Activated naive CD4-positive, alpha-beta T cell treated with anti-CD3 and anti-CD28 coated beads, Interleukin-2, amount 50 U/mL, for 72 hours (primary cell): ENCODE measurements around the gene GABRG3. TPM values are rescaled to one million over a fixed set of nuclear protein-coding genes. Genes with fewer than 3 reads are reported as not detected.

Source experiments
- ATAC-seq, 2 donors: fragments of 150-1000 bp; cut with Tn5 transposase; 2 replicates each; pipeline ENCODE4 v1.10.0; 2021; ENCODE audit warnings: mild to moderate bottlenecking in 2 of 2, moderate library complexity in 2 of 2
- DNase-seq, 2 donors: peaks; one replicate each; pipeline ENCODE4 v3.0.0; 2021 to 2022; ENCODE audit warnings: low spot score in 2 of 2
- H3K27ac Mint-ChIP-seq, 2 donors: one replicate each; pipeline ENCODE4 v1.8.0; 2022; ENCODE audit warnings: mild to moderate bottlenecking in 2 of 2, mixed read lengths in 2 of 2
- H3K36me3 Mint-ChIP-seq, 2 donors: one replicate each; pipeline ENCODE4 v1.8.0; 2022; ENCODE audit warnings: mixed read lengths in 2 of 2
- H3K9me3 Mint-ChIP-seq, 2 donors: one replicate each; pipeline ENCODE4 v1.8.0; 2022; ENCODE audit warnings: mixed read lengths in 2 of 2
- total RNA-seq, 2 donors: library from RNA; stranded (reverse); gene quantifications; one replicate each; pipeline ENCODE4 v1.2.3, GENCODE V29; 2022

Gene GABRG3
- total RNA-seq, 2 donors from 2014 or later = not detected

- ATAC-seq (no peak), DNase-seq (no peak)
- Mint-ChIP-seq H3K36me3 (no peaks in the 10 kb centered on the region), H3K27ac (no peak overlapping the region), H3K9me3 (peaks cover 13 to 18% of the 10 kb centered on the region in 2 donors)
Measured at GRCh38 chr15:27396996-27397395, 426.0 kb downstream of the GABRG3 start.

- Mint-ChIP-seq H3K36me3 (no peaks in the 10 kb centered on the region), H3K27ac (no peak overlapping the region), H3K9me3 (peaks cover 18 to 23% of the 10 kb centered on the region in 2 donors)
- DNase-seq (no peak), ATAC-seq (no peak)
Measured at GRCh38 chr15:27398631-27399161, 427.7 kb downstream of the GABRG3 start.

GRCh38 chr15:27399241-27399640, 428.3 kb downstream of the GABRG3 start:
- no peaks in the 10 kb centered on the region for H3K36me3 Mint-ChIP-seq
- DNase-seq (no peak), ATAC-seq (no peak)
- peaks cover 18 to 23% of the 10 kb centered on the region in 2 donors for H3K9me3 Mint-ChIP-seq
- H3K27ac Mint-ChIP-seq = no peak overlapping the region

- ATAC-seq = no peak
Measured at GRCh38 chr15:27401471-27401870, 430.5 kb downstream of the GABRG3 start.

DNA sequence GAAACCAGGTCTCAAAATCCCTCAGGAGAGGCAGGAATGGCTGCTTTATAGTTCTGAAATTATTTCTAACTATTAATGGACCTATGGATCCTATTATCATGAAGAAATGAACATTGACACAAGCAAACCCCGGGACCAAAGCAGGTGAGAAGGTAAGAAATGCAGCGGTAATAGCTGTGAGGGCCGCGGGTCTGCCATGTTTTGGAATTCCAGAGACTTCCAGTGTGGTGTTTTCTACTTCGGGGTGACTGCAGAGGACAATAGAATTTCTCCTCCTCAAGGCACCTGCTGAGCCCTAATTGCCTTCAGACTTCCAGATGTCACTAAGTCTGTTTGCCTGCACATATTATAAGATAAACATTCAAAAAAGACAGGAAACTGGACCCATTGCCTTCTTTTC, 437.4 kb downstream of the GABRG3 start:
- Mint-ChIP-seq H3K36me3 (peaks cover 0 to 4% of the 10 kb centered on the region in 2 donors), H3K9me3 (peaks cover 0 to 18% of the 10 kb centered on the region in 2 donors), H3K27ac (no peak overlapping the region)
- ATAC-seq = no peak
- no peak for DNase-seq

More at GRCh38 chr15:27401471-27401870, 430.5 kb downstream of the GABRG3 start:
- Mint-ChIP-seq H3K27ac (no peak overlapping the region), H3K36me3 (peaks cover 0 to 3% of the 10 kb centered on the region in 2 donors), H3K9me3 (peaks cover 18 to 19% of the 10 kb centered on the region in 2 donors)
- no peak for DNase-seq

GRCh38 chr15:27410996-27411605, 440.1 kb downstream of the GABRG3 start:
- no peak for ATAC-seq
- H3K36me3 Mint-ChIP-seq = peaks cover 0 to 7% of the 10 kb centered on the region in 2 donors
- H3K27ac Mint-ChIP-seq = no peak overlapping the region
- DNase-seq = no peak
- peaks cover 4 to 21% of the 10 kb centered on the region in 2 donors for H3K9me3 Mint-ChIP-seq

DNA sequence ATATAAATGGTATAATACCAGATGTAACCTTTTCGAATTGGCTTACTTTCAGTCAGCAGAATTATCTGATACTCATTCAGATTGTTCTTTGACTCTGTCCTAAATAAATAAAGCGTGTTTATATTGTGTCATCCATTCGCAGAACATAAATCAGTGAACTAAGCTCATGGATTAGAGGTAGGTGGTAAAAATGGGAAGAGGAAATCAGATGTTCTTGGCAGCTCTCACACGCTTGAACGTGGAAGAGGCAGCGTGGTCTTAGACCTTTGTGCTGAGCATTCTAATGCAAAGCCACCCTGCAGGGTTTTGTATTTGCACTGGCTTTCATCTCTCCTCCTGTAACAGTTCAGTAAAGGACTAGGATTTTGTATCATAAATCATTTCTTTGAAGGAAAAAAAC, 441.4 kb downstream of the GABRG3 start:
- peaks cover 6 to 16% of the 10 kb centered on the region in 2 donors for H3K9me3 Mint-ChIP-seq
- no peak overlapping the region for H3K27ac Mint-ChIP-seq
- ATAC-seq = no peak
- peaks cover 0 to 4% of the 10 kb centered on the region in 2 donors for H3K36me3 Mint-ChIP-seq
- DNase-seq = no peak

DNA sequence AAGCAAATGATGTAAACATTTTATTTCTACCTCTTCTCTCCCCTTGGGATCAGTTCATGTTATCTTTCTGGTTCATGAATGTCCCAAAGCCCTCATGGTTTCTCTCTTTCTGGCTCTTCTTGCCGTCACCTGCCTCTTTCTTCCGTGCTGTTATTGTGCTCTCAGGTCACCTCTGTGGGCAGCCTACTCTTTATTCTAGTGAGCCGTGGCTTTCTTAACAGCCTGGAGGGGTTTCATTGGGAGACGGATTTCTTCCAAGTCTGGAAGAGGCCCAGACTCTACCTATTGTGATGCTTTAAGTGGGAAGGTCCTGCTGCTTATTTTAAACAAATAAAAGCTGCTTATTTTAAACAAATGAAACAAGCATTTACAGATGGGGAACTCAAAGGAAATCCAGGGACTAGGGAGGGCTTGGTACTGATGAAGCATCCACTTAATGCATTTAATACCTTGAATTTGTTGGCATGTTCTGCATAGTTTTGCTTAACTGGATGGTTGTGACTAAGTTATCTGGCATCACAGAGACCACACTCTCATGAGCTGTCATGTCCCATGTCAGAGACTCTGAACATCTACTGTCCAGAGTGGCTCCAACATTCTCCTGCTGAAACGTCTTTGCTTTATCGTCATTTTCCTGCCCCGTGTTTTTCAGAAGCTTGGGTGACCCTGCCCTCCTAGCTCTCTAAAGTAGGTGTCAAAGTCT, 443.3 kb downstream of the GABRG3 start:
- Mint-ChIP-seq H3K36me3 (peaks cover 0 to 4% of the 10 kb centered on the region in 2 donors), H3K27ac (no peak overlapping the region), H3K9me3 (peaks cover 14 to 23% of the 10 kb centered on the region in 2 donors)
- no peak for ATAC-seq
- DNase-seq = no peak

DNA sequence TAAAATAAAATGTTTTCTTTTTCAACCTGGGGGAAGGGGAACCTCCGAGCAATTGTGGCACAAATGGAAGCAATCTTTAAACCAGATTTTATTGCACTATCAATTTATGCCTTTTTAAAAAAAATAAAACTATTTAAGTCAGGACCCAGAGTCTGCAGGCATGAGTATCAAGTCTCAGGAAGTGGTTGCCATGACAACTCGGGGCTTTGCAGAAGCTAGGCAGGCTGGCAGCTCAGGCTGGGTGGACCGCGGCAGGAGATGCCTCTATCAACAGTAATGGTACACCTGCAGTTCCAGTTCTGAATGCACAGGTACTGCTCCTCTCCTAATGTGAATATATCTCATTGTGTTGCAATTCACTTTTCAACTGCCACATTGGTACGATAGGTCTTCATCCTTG, 447.7 kb downstream of the GABRG3 start:
- ATAC-seq = no peak
- no peak overlapping the region for H3K27ac Mint-ChIP-seq
- DNase-seq = no peak
- H3K9me3 Mint-ChIP-seq = peaks cover 14 to 19% of the 10 kb centered on the region in 2 donors
- peaks cover 0 to 4% of the 10 kb centered on the region in 2 donors for H3K36me3 Mint-ChIP-seq

DNA sequence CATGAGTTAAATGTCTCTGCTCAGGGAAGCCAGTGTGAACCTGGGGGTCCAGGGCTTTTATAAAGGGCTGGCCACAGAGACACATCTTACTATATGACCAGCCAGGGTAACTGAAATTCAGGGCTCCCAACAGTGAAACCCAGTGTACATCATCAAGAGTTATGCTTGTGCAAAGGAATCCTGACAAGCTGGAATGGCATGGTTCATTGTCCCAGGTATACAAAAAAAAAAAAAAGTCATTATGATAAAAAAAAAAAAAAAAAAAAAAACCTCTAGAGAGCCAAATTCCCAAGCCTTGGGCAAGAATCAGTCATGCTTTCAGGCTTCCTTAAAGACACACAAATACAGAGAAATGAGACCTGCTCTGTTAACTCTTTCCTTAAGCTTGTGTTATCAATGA, 452.0 kb downstream of the GABRG3 start:
- Mint-ChIP-seq H3K36me3 (no peaks in the 10 kb centered on the region), H3K27ac (no peak overlapping the region), H3K9me3 (peaks cover 7 to 13% of the 10 kb centered on the region in 2 donors)
- DNase-seq (no peak), ATAC-seq (no peak)

DNA sequence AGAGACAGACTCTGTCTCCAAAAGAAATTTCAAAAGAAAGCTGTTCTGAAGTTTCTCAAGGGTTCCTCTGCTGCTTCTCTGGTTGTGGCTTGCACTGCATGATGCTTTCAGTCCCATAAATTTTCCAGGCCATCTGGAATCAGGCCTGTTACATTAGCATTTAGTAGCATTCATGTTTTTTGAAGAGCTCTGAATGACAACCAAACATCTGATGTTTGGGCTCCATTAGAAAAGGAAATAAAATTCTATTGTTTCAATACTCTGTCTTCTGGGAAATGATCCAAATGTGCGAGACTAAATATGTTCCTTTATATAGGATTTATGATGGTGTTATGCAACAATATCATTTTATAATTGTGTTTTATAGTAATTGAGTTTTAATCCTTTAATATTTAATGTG, 455.8 kb downstream of the GABRG3 start:
- Mint-ChIP-seq H3K36me3 (no peaks in the 10 kb centered on the region), H3K27ac (no peak overlapping the region), H3K9me3 (peaks cover 8 to 10% of the 10 kb centered on the region in 2 donors)
- ATAC-seq (no peak), DNase-seq (no peak)

DNA sequence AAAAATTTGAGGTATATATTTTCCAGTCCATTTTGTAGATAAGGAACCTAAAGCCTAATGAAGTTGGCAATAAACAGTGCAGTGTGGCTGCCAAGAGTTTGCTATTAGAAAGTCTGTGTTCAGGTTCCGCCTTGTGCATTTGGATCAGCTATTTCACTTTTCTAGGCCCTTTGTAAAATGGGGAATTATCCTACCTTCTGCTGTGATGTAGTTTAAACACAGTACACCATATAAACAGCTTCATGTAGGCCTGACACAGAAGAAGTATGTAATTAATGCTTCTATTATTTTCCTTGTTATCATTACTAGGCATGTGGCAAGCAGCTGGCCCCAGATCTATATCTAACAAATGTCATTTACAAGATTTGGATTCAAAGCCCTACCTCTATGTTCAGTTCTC, 456.3 kb downstream of the GABRG3 start:
- no peaks in the 10 kb centered on the region for H3K36me3 Mint-ChIP-seq
- no peak for DNase-seq
- H3K9me3 Mint-ChIP-seq = peaks cover 10% of the 10 kb centered on the region in 2 donors
- no peak overlapping the region for H3K27ac Mint-ChIP-seq
- ATAC-seq = no peak

DNA sequence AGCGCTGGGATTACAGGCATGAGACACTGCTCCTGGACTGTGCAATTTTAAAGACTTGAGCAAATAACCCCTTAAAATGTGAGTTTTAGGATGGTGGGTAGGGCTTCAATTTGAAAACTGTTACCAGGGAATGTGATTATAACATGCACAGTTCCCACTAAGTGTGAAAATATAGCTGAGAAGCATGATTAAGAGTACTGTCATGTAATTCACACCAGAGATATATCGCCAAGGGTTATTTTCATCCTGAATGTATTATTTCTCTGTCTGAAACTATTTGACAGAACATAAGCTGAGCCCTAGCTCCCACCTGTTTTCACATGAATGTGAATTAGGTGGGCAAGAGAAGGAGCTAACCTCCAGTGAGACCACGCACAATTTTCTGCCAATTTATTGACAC, 457.2 kb downstream of the GABRG3 start:
- Mint-ChIP-seq H3K36me3 (no peaks in the 10 kb centered on the region), H3K27ac (no peak overlapping the region), H3K9me3 (peaks cover 14 to 16% of the 10 kb centered on the region in 2 donors)
- no peak for DNase-seq
- no peak for ATAC-seq

GRCh38 chr15:27429577-27429976, 458.6 kb downstream of the GABRG3 start:
- no peak overlapping the region for H3K27ac Mint-ChIP-seq
- peaks cover 16 to 20% of the 10 kb centered on the region in 2 donors for H3K9me3 Mint-ChIP-seq
- DNase-seq (no peak), ATAC-seq (no peak)
- peaks cover 0 to 7% of the 10 kb centered on the region in 2 donors for H3K36me3 Mint-ChIP-seq

- H3K9me3 Mint-ChIP-seq = peaks cover 23 to 28% of the 10 kb centered on the region in 2 donors
- no peak for ATAC-seq
- DNase-seq = no peak
- peaks cover 0 to 22% of the 10 kb centered on the region in 2 donors for H3K36me3 Mint-ChIP-seq
- H3K27ac Mint-ChIP-seq = no peak overlapping the region
Measured at GRCh38 chr15:27433604-27434003, 462.6 kb downstream of the GABRG3 start.

DNA sequence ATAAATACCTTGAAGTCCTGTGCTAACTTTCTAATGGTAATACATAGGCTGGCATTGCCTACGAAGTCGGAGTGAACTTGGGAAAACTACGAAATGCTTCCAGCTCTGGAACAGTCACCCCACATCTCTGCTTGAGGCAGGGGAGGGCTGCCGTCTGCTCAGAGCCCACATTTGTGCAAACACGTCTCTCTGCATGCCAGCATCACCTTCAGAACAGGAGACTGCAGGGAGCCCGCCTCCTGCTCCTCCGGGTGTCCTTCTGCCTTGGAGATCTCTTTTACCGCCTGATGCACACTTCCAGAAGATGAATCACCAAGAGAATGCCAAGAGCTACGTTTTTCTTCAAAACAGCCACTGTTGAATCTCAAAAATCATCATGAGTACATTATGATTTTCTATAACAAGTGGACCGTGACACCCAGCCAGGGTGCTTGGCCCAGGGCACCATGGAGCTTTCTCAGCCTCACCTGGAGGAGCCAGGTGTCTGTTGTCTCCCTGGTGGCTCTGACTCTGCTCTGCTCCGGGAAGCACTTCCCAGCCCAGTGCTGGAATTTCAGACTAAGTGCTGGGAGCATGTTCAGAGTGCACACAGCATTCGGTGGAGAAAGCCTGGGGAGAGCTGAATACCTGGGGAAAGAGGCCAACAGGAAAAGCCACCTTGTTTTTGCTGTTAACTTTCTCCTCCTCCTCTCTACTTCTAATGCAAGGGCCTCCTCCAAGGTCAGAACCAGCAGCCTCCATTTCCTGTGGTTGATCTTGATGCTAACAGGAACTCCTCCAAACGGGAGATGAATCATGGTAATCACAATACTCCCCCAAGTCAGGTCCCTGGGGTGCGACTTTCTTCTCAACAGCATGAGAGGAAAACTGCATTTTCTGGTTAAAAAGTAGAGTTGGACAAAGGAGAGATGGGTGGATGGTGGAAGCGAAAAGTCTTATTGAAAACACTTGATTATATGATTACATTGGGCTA, 467.7 kb downstream of the GABRG3 start:
- Mint-ChIP-seq H3K36me3 (peaks cover 0 to 27% of the 10 kb centered on the region in 2 donors), H3K9me3 (peaks cover 24 to 31% of the 10 kb centered on the region in 2 donors), H3K27ac (no peak overlapping the region)
- ATAC-seq = no peak
- DNase-seq = no peak
